H1 (cell line): Measurements from ENCODE around the gene SEPTIN2. TPM values are rescaled to one million over a fixed set of nuclear protein-coding genes. Genes with fewer than 3 reads are reported as not detected.

Source experiments
- POLR2A ChIP-seq, 2 experiments: IDR thresholded peaks; 1 replicate in 1 of 2; 2 replicates in 1 of 2; pipeline ENCODE4 v1.6.1; 2011; ENCODE audit warnings: low read depth in 2 of 2, low read length in 2 of 2, mild to moderate bottlenecking in 2 of 2; ENCODE audit errors: control extremely low read depth in 1 of 2
- POU5F1 ChIP-seq: IDR thresholded peaks from 2 replicates; pipeline ENCODE4 v1.6.1; 2011; ENCODE audit warnings: low read depth, mild to moderate bottlenecking, low read length, moderate library complexity
- SIN3A ChIP-seq, 2 experiments: IDR thresholded peaks in 1 of 2; conservative IDR thresholded peaks in 1 of 2; 2 replicates each; pipeline ENCODE4 v1.6.1; 2011 to 2012; ENCODE audit warnings: low read length in 2 of 2, improper control_type of control experiment in 1 of 2, low read depth in 1 of 2, mild to moderate bottlenecking in 1 of 2
- SIRT6 ChIP-seq: IDR thresholded peaks from one replicate; pipeline ENCODE4 v1.7.1; 2012; ENCODE audit warnings: low read length, inconsistent platforms
- SRF ChIP-seq: IDR thresholded peaks from 2 replicates; pipeline ENCODE4 v1.6.1; 2011; ENCODE audit warnings: mild to moderate bottlenecking, low read depth, low read length, moderate library complexity
- TCF12 ChIP-seq: IDR thresholded peaks from 2 replicates; pipeline ENCODE4 v1.6.1; 2011; ENCODE audit warnings: low read depth, mild to moderate bottlenecking, low read length
- polyA plus RNA-seq, 7 experiments: library from polyadenylated mRNA; depleted of rRNA in 3 of 7; stranded (reverse) in 5 of 7; unstranded in 2 of 7; fragments of >200 nt in 5 of 7; fragments of 200-250 nt in 2 of 7; gene quantifications; 1 replicate in 5 of 7; 2 replicates in 1 of 7; 4 replicates in 1 of 7; pipeline versions ENCODE4 v1.2.1 to v1.2.3, GENCODE V29; 2011 to 2013; ENCODE audit warnings: missing spikeins in 2 of 7, mixed read lengths in 2 of 7
- total RNA-seq: library from RNA; stranded (reverse); fragmentation: NEBNext Ultra II Directional; extraction: Animal tissue kit (Norgen Biotek cat#: 25700); gene quantifications from 2 replicates; pipeline ENCODE4 v1.2.1, GENCODE V29; 2021

SEPTIN2 gene
- total and polyA plus RNA-seq, 2 of the 8 experiments (the other 6 are each of a cell fraction or from before 2014, with no cell fraction given) = 392 to 650 TPM

GRCh38 chr2:241308832-241309500, 6.8 kb upstream of the SEPTIN2 start (continued):
- no peak for TF ChIP-seq SRF
- TF ChIP-seq SIN3A (conservative IDR thresholded peaks at IDR 0.05 in 1 of 2, IDR thresholded peaks at IDR 0.05 in 1 of 2; ENCODE audit: low read depth in 1 of 2, low read length in 2 of 2) = no peak
- TF ChIP-seq POLR2A (IDR thresholded peaks at IDR 0.05; ENCODE audit: control extremely low read depth in 1 of 2, low read depth in 2 of 2, low read length in 2 of 2) = no peak
- no peak for TF ChIP-seq SIRT6
- no peak for TF ChIP-seq POU5F1
- no peak for TF ChIP-seq TCF12
